ENCODE results near the gene IL24. TPM values are rescaled to one million over a fixed set of nuclear protein-coding genes. Genes with fewer than 3 reads are reported as not detected.

IL24 gene
- polyA plus RNA-seq, 1 donor, result 0.48 TPM

- no peak overlapping the region for H3K27ac ChIP-seq (ENCODE audit: low read length)
- no peaks in the 10 kb centered on the region for H3K4me1 ChIP-seq (ENCODE audit: control insufficient read depth, insufficient read depth, low read length)
- no peak overlapping the region for H3K4me3 ChIP-seq (ENCODE audit: low read length)
- DNase-seq, result no peak
- H3K27me3 ChIP-seq (ENCODE audit: control insufficient read depth, insufficient read depth, low read length), result no peaks in the 10 kb centered on the region
- WGBS (ENCODE audit: insufficient coverage, low lambda C conversion rate), result 100% methylated on average over 2 of the region's 4 CpGs
- H3K9me3 ChIP-seq (ENCODE audit: control insufficient read depth, low read depth, low read length), result no peaks in the 10 kb centered on the region
- no peaks in the 10 kb centered on the region for H3K36me3 ChIP-seq (ENCODE audit: control insufficient read depth, insufficient read depth, low read length)
Measured at GRCh38 chr1:206860165-206860564, 37.1 kb upstream of the IL24 start.

GRCh38 chr1:206863266-206863665 lies 34.0 kb upstream of the IL24 start:
- Histone ChIP-seq H3K4me1 (ENCODE audit: control insufficient read depth, insufficient read depth, low read length) (no peaks in the 10 kb centered on the region), H3K4me3 (ENCODE audit: low read length) (no peak overlapping the region), H3K27ac (ENCODE audit: low read length) (no peak overlapping the region), H3K36me3 (ENCODE audit: control insufficient read depth, insufficient read depth, low read length) (no peaks in the 10 kb centered on the region), H3K9me3 (ENCODE audit: control insufficient read depth, low read depth, low read length) (no peaks in the 10 kb centered on the region), H3K27me3 (ENCODE audit: control insufficient read depth, insufficient read depth, low read length) (peaks cover 2% of the 10 kb centered on the region)
- DNase-seq, result peak in 1 of 2 donors; percentile 35
- WGBS (ENCODE audit: insufficient coverage, low lambda C conversion rate), result 0% methylated on average over 1 of the region's 1 CpG

- Histone ChIP-seq H3K4me3 (ENCODE audit: low read length) (no peak within 1 kb of the TSS), H3K4me1 (ENCODE audit: control insufficient read depth, insufficient read depth, low read length) (no peaks in the 10 kb centered on the region), H3K9me3 (ENCODE audit: control insufficient read depth, low read depth, low read length) (no peaks in the 10 kb centered on the region), H3K27ac (ENCODE audit: low read length) (no peak within 1 kb of the TSS), H3K27me3 (ENCODE audit: control insufficient read depth, insufficient read depth, low read length) (peaks cover 2% of the 10 kb centered on the region), H3K36me3 (ENCODE audit: control insufficient read depth, insufficient read depth, low read length) (no peaks in the 10 kb centered on the region)
- 75% methylated on average over 4 of the region's 19 CpGs for WGBS (ENCODE audit: insufficient coverage, low lambda C conversion rate)
- DNase-seq, result peak; percentile 62 to 72
Measured at GRCh38 chr1:206864939-206865671, 32.1 kb upstream of the IL24 start, which contains the start of gene IL20. Gene IL20, plus strand, starts transcription at chr1:206865623. Its CDS starts 230 bp downstream, at chr1:206865853.

DNA sequence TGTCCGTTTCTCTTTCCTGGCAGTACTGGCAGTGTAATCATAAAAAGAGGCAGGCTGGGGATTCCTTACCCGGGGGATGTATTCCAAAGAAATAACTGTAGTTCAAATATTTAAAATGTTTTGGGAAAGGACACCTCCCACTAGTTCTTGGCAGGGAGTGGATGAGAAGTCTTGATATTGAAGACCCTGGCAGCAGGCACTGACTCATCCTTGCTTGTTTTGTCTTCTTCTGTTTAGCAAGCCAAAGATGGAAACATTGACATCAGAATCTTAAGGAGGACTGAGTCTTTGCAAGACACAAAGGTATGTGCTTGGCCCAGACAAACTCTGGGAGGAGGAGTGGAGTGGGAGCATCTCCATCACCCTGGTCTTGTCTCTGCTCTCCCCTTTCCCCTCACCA lies 31.2 kb upstream of the IL24 start:
- no peak for DNase-seq
- H3K9me3 ChIP-seq (ENCODE audit: control insufficient read depth, low read depth, low read length), result no peaks in the 10 kb centered on the region
- H3K27ac ChIP-seq (ENCODE audit: low read length), result no peak overlapping the region
- WGBS (ENCODE audit: insufficient coverage, low lambda C conversion rate), result 60% methylated on average over 1 of the region's 2 CpGs
- no peaks in the 10 kb centered on the region for H3K4me1 ChIP-seq (ENCODE audit: control insufficient read depth, insufficient read depth, low read length)
- H3K4me3 ChIP-seq (ENCODE audit: low read length), result no peak overlapping the region
- H3K36me3 ChIP-seq (ENCODE audit: control insufficient read depth, insufficient read depth, low read length), result no peaks in the 10 kb centered on the region
- peaks cover 2% of the 10 kb centered on the region for H3K27me3 ChIP-seq (ENCODE audit: control insufficient read depth, insufficient read depth, low read length)

DNA sequence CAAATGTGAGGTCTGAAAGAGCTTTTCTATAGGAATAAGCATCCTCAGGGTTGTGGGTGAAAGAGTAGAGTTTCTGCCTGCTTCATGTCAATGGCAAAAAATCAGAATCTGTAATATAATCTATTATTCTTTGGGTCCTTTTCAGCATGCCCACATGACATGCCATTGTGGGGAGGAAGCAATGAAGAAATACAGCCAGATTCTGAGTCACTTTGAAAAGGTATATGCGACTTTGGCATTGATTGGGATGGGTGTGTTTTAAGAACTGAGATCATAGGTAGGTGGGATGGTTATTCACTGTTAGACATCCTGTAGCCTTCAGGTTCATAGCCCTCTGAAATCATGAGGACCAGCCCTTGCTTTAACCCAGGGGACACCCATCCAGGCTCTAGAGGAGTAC lies 30.0 kb upstream of the IL24 start:
- H3K27ac ChIP-seq (ENCODE audit: low read length), result no peak overlapping the region
- no peaks in the 10 kb centered on the region for H3K36me3 ChIP-seq (ENCODE audit: control insufficient read depth, insufficient read depth, low read length)
- H3K9me3 ChIP-seq (ENCODE audit: control insufficient read depth, low read depth, low read length), result peaks cover 3% of the 10 kb centered on the region
- peaks cover 2% of the 10 kb centered on the region for H3K27me3 ChIP-seq (ENCODE audit: control insufficient read depth, insufficient read depth, low read length)
- H3K4me3 ChIP-seq (ENCODE audit: low read length), result no peak overlapping the region
- H3K4me1 ChIP-seq (ENCODE audit: control insufficient read depth, insufficient read depth, low read length), result no peaks in the 10 kb centered on the region
- no peak for DNase-seq
- no CpG with 5 or more reads among the region's 1 CpG for WGBS (ENCODE audit: insufficient coverage, low lambda C conversion rate)

DNA sequence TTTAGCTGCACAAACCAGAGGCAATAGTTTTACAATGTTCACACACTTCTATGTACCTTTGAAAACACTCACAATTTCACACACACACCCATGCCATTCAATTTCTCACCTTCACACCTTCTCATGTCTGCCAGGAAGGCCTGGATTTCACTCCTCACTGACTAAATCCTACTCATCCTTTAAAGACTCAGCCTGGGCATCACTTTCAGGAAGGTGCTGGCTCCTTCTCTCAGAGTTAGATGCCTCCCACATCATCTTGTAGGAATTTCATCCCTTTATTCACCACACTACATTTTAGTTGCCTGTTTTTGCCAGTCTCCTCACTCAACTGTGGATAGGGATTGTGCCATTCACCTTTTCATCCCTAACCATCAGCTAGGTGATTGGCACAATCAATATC lies 29.5 kb upstream of the IL24 start:
- H3K36me3 ChIP-seq (ENCODE audit: control insufficient read depth, insufficient read depth, low read length), result no peaks in the 10 kb centered on the region
- no peak for DNase-seq
- H3K4me3 ChIP-seq (ENCODE audit: low read length), result no peak overlapping the region
- H3K4me1 ChIP-seq (ENCODE audit: control insufficient read depth, insufficient read depth, low read length), result no peaks in the 10 kb centered on the region
- H3K27me3 ChIP-seq (ENCODE audit: control insufficient read depth, insufficient read depth, low read length), result peaks cover 2% of the 10 kb centered on the region
- peaks cover 3% of the 10 kb centered on the region for H3K9me3 ChIP-seq (ENCODE audit: control insufficient read depth, low read depth, low read length)
- H3K27ac ChIP-seq (ENCODE audit: low read length), result no peak overlapping the region

- 50% methylated on average over 1 of the region's 1 CpG for WGBS (ENCODE audit: insufficient coverage, low lambda C conversion rate)
- Histone ChIP-seq H3K36me3 (ENCODE audit: control insufficient read depth, insufficient read depth, low read length) (no peaks in the 10 kb centered on the region), H3K27me3 (ENCODE audit: control insufficient read depth, insufficient read depth, low read length) (peaks cover 2% of the 10 kb centered on the region)
Measured at GRCh38 chr1:206868264-206868663, 29.0 kb upstream of the IL24 start.

GRCh38 chr1:206872139-206872538 lies 25.1 kb upstream of the IL24 start:
- no peak for DNase-seq
- no CpG with 5 or more reads among the region's 3 CpGs for WGBS (ENCODE audit: insufficient coverage, low lambda C conversion rate)

More at GRCh38 chr1:206868264-206868663, 29.0 kb upstream of the IL24 start:
- peaks cover 3% of the 10 kb centered on the region for H3K9me3 ChIP-seq (ENCODE audit: control insufficient read depth, low read depth, low read length)
- no peak for DNase-seq
- H3K27ac ChIP-seq (ENCODE audit: low read length), result no peak overlapping the region
- H3K4me3 ChIP-seq (ENCODE audit: low read length), result no peak overlapping the region
- no peaks in the 10 kb centered on the region for H3K4me1 ChIP-seq (ENCODE audit: control insufficient read depth, insufficient read depth, low read length)

DNA sequence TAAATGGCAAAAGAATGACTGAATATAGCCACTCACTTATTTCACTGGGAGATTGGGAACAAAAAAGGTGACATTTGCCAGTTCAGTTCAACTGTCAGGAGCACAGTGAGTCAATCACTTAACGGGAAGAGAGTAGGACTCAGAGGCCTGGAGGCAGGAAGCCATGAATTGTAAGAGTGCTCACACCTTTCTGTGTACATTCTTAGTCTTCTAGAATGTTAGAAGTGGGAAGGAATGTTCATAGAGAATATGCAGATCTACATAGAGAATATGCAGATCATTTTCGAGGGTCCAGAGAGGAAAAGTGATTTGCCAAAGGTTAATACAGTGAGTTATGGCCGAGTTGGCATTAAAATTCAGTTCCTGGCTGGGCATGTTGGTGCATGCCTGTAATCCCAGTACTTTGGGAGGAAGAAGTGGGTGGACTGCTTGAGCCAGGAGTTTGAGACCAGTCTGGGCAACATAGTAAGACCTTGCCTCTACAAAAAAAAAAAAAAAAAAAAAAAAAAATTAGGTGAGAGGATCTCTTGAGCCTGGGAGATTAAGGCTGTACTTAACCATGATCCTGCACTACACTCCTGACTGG lies 23.5 kb upstream of the IL24 start:
- no peaks in the 10 kb centered on the region for H3K36me3 ChIP-seq (ENCODE audit: control insufficient read depth, insufficient read depth, low read length)
- no peak overlapping the region for H3K4me3 ChIP-seq (ENCODE audit: low read length)
- DNase-seq, result no peak
- peaks cover 15% of the 10 kb centered on the region for H3K9me3 ChIP-seq (ENCODE audit: control insufficient read depth, low read depth, low read length)
- no CpG with 5 or more reads among the region's 3 CpGs for WGBS (ENCODE audit: insufficient coverage, low lambda C conversion rate)
- H3K27me3 ChIP-seq (ENCODE audit: control insufficient read depth, insufficient read depth, low read length), result no peaks in the 10 kb centered on the region
- H3K4me1 ChIP-seq (ENCODE audit: control insufficient read depth, insufficient read depth, low read length), result no peaks in the 10 kb centered on the region
- no peak overlapping the region for H3K27ac ChIP-seq (ENCODE audit: low read length)

More at GRCh38 chr1:206872139-206872538, 25.1 kb upstream of the IL24 start:
- H3K9me3 ChIP-seq (ENCODE audit: control insufficient read depth, low read depth, low read length), result peaks cover 11% of the 10 kb centered on the region
- no peaks in the 10 kb centered on the region for H3K36me3 ChIP-seq (ENCODE audit: control insufficient read depth, insufficient read depth, low read length)
- no peaks in the 10 kb centered on the region for H3K27me3 ChIP-seq (ENCODE audit: control insufficient read depth, insufficient read depth, low read length)
- no peak overlapping the region for H3K4me3 ChIP-seq (ENCODE audit: low read length)
- no peaks in the 10 kb centered on the region for H3K4me1 ChIP-seq (ENCODE audit: control insufficient read depth, insufficient read depth, low read length)
- H3K27ac ChIP-seq (ENCODE audit: low read length), result no peak overlapping the region

GRCh38 chr1:206875752-206876377 lies 21.4 kb upstream of the IL24 start:
- no peak for DNase-seq
- H3K36me3 ChIP-seq (ENCODE audit: control insufficient read depth, insufficient read depth, low read length), result no peaks in the 10 kb centered on the region
- peaks cover 17% of the 10 kb centered on the region for H3K9me3 ChIP-seq (ENCODE audit: control insufficient read depth, low read depth, low read length)
- 86% methylated on average over 1 of the region's 3 CpGs for WGBS (ENCODE audit: insufficient coverage, low lambda C conversion rate)
- H3K27ac ChIP-seq (ENCODE audit: low read length), result no peak overlapping the region
- no peak overlapping the region for H3K4me3 ChIP-seq (ENCODE audit: low read length)
- no peaks in the 10 kb centered on the region for H3K27me3 ChIP-seq (ENCODE audit: control insufficient read depth, insufficient read depth, low read length)
- H3K4me1 ChIP-seq (ENCODE audit: control insufficient read depth, insufficient read depth, low read length), result no peaks in the 10 kb centered on the region

Measured in large intestine (tissue), 3 donors.